ENCODE results near the gene PNLIP.

GRCh38 chr10:116596062-116596461, 50.3 kb downstream of the PNLIP start:
- TF ChIP-seq MAX (IDR thresholded peaks at IDR 0.05) (no peak), EGR1 (IDR thresholded peaks at IDR 0.05) (no peak), EP300 (IDR thresholded peaks at IDR 0.05; ENCODE audit: borderline replicate concordance) (no peak), REST (IDR thresholded peaks at IDR 0.05; ENCODE audit: low read depth) (no peak), USF1 (IDR thresholded peaks at IDR 0.05) (no peak), TAF1 (IDR thresholded peaks at IDR 0.05; ENCODE audit: low read depth) (no peak), RAD21 (IDR thresholded peaks at IDR 0.05; ENCODE audit: low read depth) (no peak), TEAD4 (IDR thresholded peaks at IDR 0.05) (no peak), YY1 (IDR thresholded peaks at IDR 0.05; ENCODE audit: low read depth) (no peak)

Measured in Ishikawa (cell line).